Head of caudate nucleus (tissue), 42 donors: ENCODE results near the gene PKP4.
"Not testable (repeated sequence)": the region's sequence is repeated elsewhere in the genome, so short reads cannot be mapped to it uniquely, and the experiment has no call there.

ENCODE experiments used
- DNase-seq, 42 donors: peaks; one replicate each; pipeline versions ENCODE4 v3.0.0 to v3.0.0-alpha.2; 2020 to 2021; ENCODE audit warnings: mixed read lengths in 7 of 42
- intact Hi-C: fragments of 100-400 bp; cut with DNase I; formaldehyde crosslinking; loops from one replicate; pipeline ENCODE4 v1.15.0; 2022

The PKP4 gene

GRCh38 chr2:158686210-158686691, 229.5 kb downstream of the PKP4 start:
- peak; percentile 64 to 93 (median 83) for DNase-seq

GRCh38 chr2:158687315-158687714, 230.6 kb downstream of the PKP4 start:
- intact Hi-C loops = loop anchor here (5.0 to 10.0 kb wide), 2 partner anchors 35 to 57 kb away; no protein-coding TSS in a partner anchor
- no peak for DNase-seq

More at GRCh38 chr2:158686210-158686691, 229.5 kb downstream of the PKP4 start:
- intact Hi-C loops = loop anchor here (5.0 to 10.0 kb wide), 2 partner anchors 36 to 59 kb away; no protein-coding TSS in a partner anchor

GRCh38 chr2:158688721-158689120, 232.0 kb downstream of the PKP4 start:
- intact Hi-C loops = loop anchor here (5.0 to 10.0 kb wide), 2 partner anchors 34 to 56 kb away; no protein-coding TSS in a partner anchor
- no peak for DNase-seq

- intact Hi-C loops = loop anchor here (5.0 to 10.0 kb wide), 2 partner anchors 33 to 55 kb away; no protein-coding TSS in a partner anchor
- DNase-seq = no peak
Measured at GRCh38 chr2:158689391-158689790, 232.6 kb downstream of the PKP4 start.

GRCh38 chr2:158690823-158691222, 234.1 kb downstream of the PKP4 start:
- intact Hi-C loops = no loop called here
- no peak for DNase-seq

- intact Hi-C loops = no loop called here
- no peak for DNase-seq
Measured at GRCh38 chr2:158691619-158692018, 234.9 kb downstream of the PKP4 start.

- DNase-seq = no peak
- intact Hi-C loops = no loop called here
Measured at GRCh38 chr2:158692372-158693103, 235.8 kb downstream of the PKP4 start.

- no peak for DNase-seq
- intact Hi-C loops = no loop called here
Measured at GRCh38 chr2:158693476-158693875, 236.7 kb downstream of the PKP4 start.

- DNase-seq = no peak
- intact Hi-C loops = no loop called here
Measured at GRCh38 chr2:158695305-158695704, 238.6 kb downstream of the PKP4 start.

GRCh38 chr2:158695744-158696143, 239.0 kb downstream of the PKP4 start:
- DNase-seq, intact Hi-C loops: not testable (repeated sequence)

GRCh38 chr2:158699323-158699722, 242.6 kb downstream of the PKP4 start:
- no peak for DNase-seq
- intact Hi-C loops = no loop called here

GRCh38 chr2:158701101-158701500, 244.3 kb downstream of the PKP4 start:
- intact Hi-C loops = no loop called here
- DNase-seq = no peak

GRCh38 chr2:158702740-158703139, 246.0 kb downstream of the PKP4 start:
- no peak for DNase-seq
- intact Hi-C loops = no loop called here

GRCh38 chr2:158704724-158705465, 248.1 kb downstream of the PKP4 start:
- intact Hi-C loops, DNase-seq: not testable (repeated sequence)

- intact Hi-C loops = no loop called here
- no peak for DNase-seq
Measured at GRCh38 chr2:158712791-158713522, 256.2 kb downstream of the PKP4 start.

- intact Hi-C loops = no loop called here
- no peak for DNase-seq
Measured at GRCh38 chr2:158713523-158714138, 256.9 kb downstream of the PKP4 start.

GRCh38 chr2:158714420-158714819, 257.7 kb downstream of the PKP4 start:
- DNase-seq = no peak
- intact Hi-C loops = no loop called here

- intact Hi-C loops = no loop called here
- no peak for DNase-seq
Measured at GRCh38 chr2:158715357-158715756, 258.6 kb downstream of the PKP4 start.
